Endodermal cell (in vitro differentiated cells): ENCODE measurements around the gene ATXN10. TPM values are rescaled to one million over a fixed set of nuclear protein-coding genes. Genes with fewer than 3 reads are reported as not detected.

ENCODE experiments used
- DNase-seq: peaks from one replicate; pipeline ENCODE4 v3.0.0-alpha.2; 2017
- H3K27ac ChIP-seq: 2 replicates; pipeline ENCODE4 v1.5.1; 2013; ENCODE audit warnings: mild to moderate bottlenecking, low read depth, low read length, moderate library complexity
- H3K27me3 ChIP-seq: 2 replicates; pipeline ENCODE4 v1.6.1; 2013; ENCODE audit warnings: mild to moderate bottlenecking, low read length, moderate library complexity; ENCODE audit not compliant: insufficient read depth, control insufficient read depth, poor library complexity, severe bottlenecking
- H3K36me3 ChIP-seq: 2 replicates; pipeline ENCODE4 v1.7.0; 2013; ENCODE audit warnings: mild to moderate bottlenecking, low read length, moderate library complexity; ENCODE audit not compliant: control insufficient read depth, insufficient read depth
- H3K4me1 ChIP-seq: one replicate; pipeline ENCODE4 v1.7.0; 2013; ENCODE audit warnings: low read length; ENCODE audit not compliant: control insufficient read depth, insufficient read depth
- H3K4me3 ChIP-seq: 2 replicates; pipeline ENCODE4 v1.5.1; 2013; ENCODE audit warnings: mild to moderate bottlenecking, low read length, moderate library complexity
- H3K9ac ChIP-seq: 2 replicates; pipeline ENCODE4 v1.6.1; 2013; ENCODE audit warnings: mild to moderate bottlenecking, low read length, moderate library complexity; ENCODE audit not compliant: poor library complexity, severe bottlenecking; ENCODE audit errors: extremely low read depth
- H3K9me3 ChIP-seq: 2 replicates; pipeline ENCODE4 v1.6.1; 2013; ENCODE audit warnings: mild to moderate bottlenecking, low read length, moderate library complexity; ENCODE audit not compliant: control insufficient read depth
- H3K27ac Mint-ChIP-seq: 2 replicates; pipeline ENCODE4 v1.8.0; 2020; ENCODE audit warnings: mixed read lengths
- H3K27me3 Mint-ChIP-seq: 2 replicates; pipeline ENCODE4 v1.8.0; 2021; ENCODE audit warnings: mild to moderate bottlenecking, mixed read lengths; ENCODE audit not compliant: insufficient read depth
- H3K36me3 Mint-ChIP-seq: 2 replicates; pipeline ENCODE4 v1.8.0; 2020; ENCODE audit warnings: low read depth, mixed read lengths
- H3K4me1 Mint-ChIP-seq: 2 replicates; pipeline ENCODE4 v1.8.0; 2020; ENCODE audit warnings: mixed read lengths
- H3K4me3 Mint-ChIP-seq: 2 replicates; pipeline ENCODE4 v1.8.0; 2020; ENCODE audit warnings: mild to moderate bottlenecking, moderate library complexity, mixed read lengths
- H3K9me3 Mint-ChIP-seq: 2 replicates; pipeline ENCODE4 v1.8.0; 2020; ENCODE audit warnings: mild to moderate bottlenecking, mixed read lengths
- WGBS, 2 experiments: methylation state at CpG; one replicate each; pipeline versions ENCODE4 v1.1.5 to v1.1.7; 2013; ENCODE audit warnings: missing lambda C conversion rate in 2 of 2, mixed read lengths in 1 of 2; ENCODE audit not compliant: insufficient coverage in 1 of 2, insufficient read length in 1 of 2; 5-methylcytosine and 5-hydroxymethylcytosine counted together
- total RNA-seq, 2 donors: library from RNA; stranded (reverse); fragmentation: NEBNext Ultra II Directional in 1 of 2; extraction: Animal tissue kit (Norgen Biotek cat#: 25700) in 1 of 2; gene quantifications; 2 replicates in 1 of 2; 3 replicates in 1 of 2; pipeline ENCODE4 v1.2.1, GENCODE V29; 2021
- TF ChIP-seq, protein P1 (sequence below): fragments of 200-600 bp; sonication (generic); conservative IDR thresholded peaks from 2 replicates; pipeline ENCODE4 v1.5.0; 2021; ENCODE audit warnings: antibody characterized with exemption, mild to moderate bottlenecking

The ATXN10 gene
- total RNA-seq, 2 donors from 2014 or later: 223 to 266 TPM

GRCh38 chr22:45683248-45683647 is 11.6 kb downstream of the ATXN10 start:
- Histone ChIP-seq H3K27me3 (no peaks in the 10 kb centered on the region), H3K4me3 (no peak overlapping the region), H3K9me3 (no peaks in the 10 kb centered on the region), H3K9ac (no peak overlapping the region), H3K27ac (no peak overlapping the region), H3K36me3 (no peaks in the 10 kb centered on the region), H3K4me1 (no peaks in the 10 kb centered on the region)
- 88% methylated on average over 6 of the region's 6 CpGs for WGBS, 2 experiments
- Mint-ChIP-seq H3K27me3 (no peaks in the 10 kb centered on the region), H3K4me1 (peaks cover 4% of the 10 kb centered on the region), H3K27ac (no peak overlapping the region), H3K9me3 (no peaks in the 10 kb centered on the region), H3K4me3 (no peak overlapping the region), H3K36me3 (no peaks in the 10 kb centered on the region)
- TF ChIP-seq, protein P1, sequence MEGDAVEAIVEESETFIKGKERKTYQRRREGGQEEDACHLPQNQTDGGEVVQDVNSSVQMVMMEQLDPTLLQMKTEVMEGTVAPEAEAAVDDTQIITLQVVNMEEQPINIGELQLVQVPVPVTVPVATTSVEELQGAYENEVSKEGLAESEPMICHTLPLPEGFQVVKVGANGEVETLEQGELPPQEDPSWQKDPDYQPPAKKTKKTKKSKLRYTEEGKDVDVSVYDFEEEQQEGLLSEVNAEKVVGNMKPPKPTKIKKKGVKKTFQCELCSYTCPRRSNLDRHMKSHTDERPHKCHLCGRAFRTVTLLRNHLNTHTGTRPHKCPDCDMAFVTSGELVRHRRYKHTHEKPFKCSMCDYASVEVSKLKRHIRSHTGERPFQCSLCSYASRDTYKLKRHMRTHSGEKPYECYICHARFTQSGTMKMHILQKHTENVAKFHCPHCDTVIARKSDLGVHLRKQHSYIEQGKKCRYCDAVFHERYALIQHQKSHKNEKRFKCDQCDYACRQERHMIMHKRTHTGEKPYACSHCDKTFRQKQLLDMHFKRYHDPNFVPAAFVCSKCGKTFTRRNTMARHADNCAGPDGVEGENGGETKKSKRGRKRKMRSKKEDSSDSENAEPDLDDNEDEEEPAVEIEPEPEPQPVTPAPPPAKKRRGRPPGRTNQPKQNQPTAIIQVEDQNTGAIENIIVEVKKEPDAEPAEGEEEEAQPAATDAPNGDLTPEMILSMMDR: no peak
- DNase-seq: no peak

- WGBS, 2 experiments: 99 to 100% methylated on average over 2 of the region's 2 CpGs
These were observed 12.0 kb downstream of the ATXN10 start for GRCh38 chr22:45683680-45684079.

DNA sequence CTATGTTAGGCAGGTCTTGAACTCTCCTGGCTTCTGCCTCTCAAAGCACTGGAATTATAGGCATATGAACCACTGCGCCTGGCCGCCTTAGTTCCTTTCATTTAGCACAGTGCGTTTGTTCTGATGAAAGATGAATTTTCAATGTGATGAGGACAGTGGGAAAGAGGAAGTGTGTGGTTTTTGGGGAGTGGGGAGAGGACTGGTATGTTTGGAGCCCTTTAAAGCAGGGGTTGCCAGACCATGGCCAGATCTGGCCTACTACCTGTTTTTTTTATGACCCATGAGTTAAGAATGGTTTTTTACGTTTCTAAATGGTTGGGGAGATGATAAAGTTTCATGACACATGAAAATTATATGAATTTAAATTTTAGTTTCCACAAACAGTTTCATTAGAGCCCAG is 12.5 kb downstream of the ATXN10 start:
- no peaks in the 10 kb centered on the region for H3K27me3 Mint-ChIP-seq
- WGBS, 2 experiments: 86 to 93% methylated on average over 3 to 4 of the region's 4 CpGs
- H3K27ac ChIP-seq: no peak overlapping the region

More at GRCh38 chr22:45683680-45684079, 12.0 kb downstream of the ATXN10 start:
- no peak overlapping the region for H3K4me3 ChIP-seq
- DNase-seq: no peak
- Mint-ChIP-seq H3K36me3 (no peaks in the 10 kb centered on the region), H3K27me3 (no peaks in the 10 kb centered on the region), H3K4me1 (peaks cover 8% of the 10 kb centered on the region), H3K4me3 (no peak overlapping the region), H3K9me3 (no peaks in the 10 kb centered on the region), H3K27ac (no peak overlapping the region)
- H3K36me3 ChIP-seq: no peaks in the 10 kb centered on the region
- no peaks in the 10 kb centered on the region for H3K27me3 ChIP-seq
- H3K9ac ChIP-seq: no peak overlapping the region
- H3K9me3 ChIP-seq: no peaks in the 10 kb centered on the region
- TF ChIP-seq, protein P1: no peak
- no peaks in the 10 kb centered on the region for H3K4me1 ChIP-seq
- no peak overlapping the region for H3K27ac ChIP-seq

More for the DNA sequence above, 12.5 kb downstream of the ATXN10 start:
- Mint-ChIP-seq H3K36me3 (no peaks in the 10 kb centered on the region), H3K27ac (no peak overlapping the region), H3K9me3 (no peaks in the 10 kb centered on the region), H3K4me3 (no peak overlapping the region), H3K4me1 (peaks cover 5% of the 10 kb centered on the region)
- Histone ChIP-seq H3K4me1 (no peaks in the 10 kb centered on the region), H3K9ac (no peak overlapping the region), H3K27me3 (no peaks in the 10 kb centered on the region), H3K4me3 (no peak overlapping the region), H3K36me3 (no peaks in the 10 kb centered on the region), H3K9me3 (no peaks in the 10 kb centered on the region)
- no peak for DNase-seq
- TF ChIP-seq, protein P1: no peak
